Fibroblast of skin of abdomen (primary cell): Measurements from ENCODE around the gene WWP2.
"Not testable (repeated sequence)": the region's sequence is repeated elsewhere in the genome, so short reads cannot be mapped to it uniquely, and the experiment has no call there.

Experiments used
- DNase-seq: peaks from one replicate; pipeline ENCODE4 v3.0.0-alpha.2; 2013

WWP2 gene

GRCh38 chr16:69796285-69797118, 34.4 kb downstream of the WWP2 start:
- DNase-seq, result peak; percentile 62

GRCh38 chr16:69798466-69798865, 36.3 kb downstream of the WWP2 start:
- DNase-seq, result no peak

- peak; percentile 20 for DNase-seq
Measured at GRCh38 chr16:69799611-69800031, 37.5 kb downstream of the WWP2 start.

GRCh38 chr16:69804297-69804696, 42.2 kb downstream of the WWP2 start:
- peak; percentile 20 for DNase-seq

- not testable (repeated sequence) for DNase-seq
Measured at GRCh38 chr16:69806776-69807175, 44.6 kb downstream of the WWP2 start.

- DNase-seq, result no peak
Measured at GRCh38 chr16:69812688-69813014, 50.5 kb downstream of the WWP2 start.

DNA sequence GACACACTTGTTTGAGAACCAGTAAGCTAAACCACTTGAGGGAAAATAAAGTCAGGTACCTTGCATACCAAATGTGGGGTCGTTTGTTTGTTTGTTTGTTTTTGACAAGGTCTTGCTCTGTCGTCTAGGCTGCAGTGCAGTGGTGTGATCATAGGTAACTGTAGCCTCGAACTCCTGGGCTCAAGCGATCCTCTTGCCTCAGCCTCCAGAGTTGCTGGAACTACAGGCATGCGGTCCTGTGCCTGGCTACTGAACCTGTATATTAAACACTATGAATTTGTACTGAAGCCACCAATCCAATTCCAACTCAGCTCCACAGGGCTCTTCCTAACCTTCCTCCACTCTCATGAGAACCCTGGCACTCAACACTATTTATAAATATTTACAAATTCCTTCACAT, 51.9 kb downstream of the WWP2 start:
- no peak for DNase-seq

GRCh38 chr16:69814561-69814960, 52.4 kb downstream of the WWP2 start:
- DNase-seq, result no peak

DNA sequence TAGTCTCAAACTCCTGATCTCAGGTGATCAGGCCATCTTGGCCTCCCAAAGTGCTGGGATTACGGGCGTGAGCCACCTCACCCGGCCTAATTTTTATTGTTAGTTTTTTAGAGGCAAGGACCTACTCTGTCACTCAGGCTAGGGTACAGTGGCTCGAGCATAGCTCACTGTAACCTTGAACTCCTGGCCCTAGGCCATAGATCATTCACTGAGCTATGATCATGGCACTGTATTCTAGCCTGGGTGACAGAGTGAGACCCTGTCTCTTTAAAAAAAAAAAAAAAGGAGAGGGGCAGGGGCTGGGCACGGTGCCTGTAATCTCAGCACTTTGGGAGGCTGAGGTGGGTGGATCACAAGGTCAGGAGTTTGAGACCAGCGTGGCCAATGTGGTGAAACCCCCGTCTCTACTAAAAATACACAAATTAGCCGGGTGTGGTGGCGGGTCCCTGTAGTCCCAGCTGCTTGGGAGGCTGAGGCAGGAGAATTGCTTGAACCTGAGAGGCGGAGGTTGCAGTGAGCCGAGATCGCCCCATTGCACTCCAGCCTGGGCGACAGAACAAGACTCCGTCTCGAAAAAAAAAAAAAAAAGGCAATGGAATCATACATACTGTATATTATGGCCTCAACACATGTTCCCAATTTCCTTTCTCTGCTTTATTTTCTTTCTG, 53.2 kb downstream of the WWP2 start:
- DNase-seq, result not testable (repeated sequence)

- no peak for DNase-seq
Measured at GRCh38 chr16:69816996-69817395, 54.9 kb downstream of the WWP2 start.

DNA sequence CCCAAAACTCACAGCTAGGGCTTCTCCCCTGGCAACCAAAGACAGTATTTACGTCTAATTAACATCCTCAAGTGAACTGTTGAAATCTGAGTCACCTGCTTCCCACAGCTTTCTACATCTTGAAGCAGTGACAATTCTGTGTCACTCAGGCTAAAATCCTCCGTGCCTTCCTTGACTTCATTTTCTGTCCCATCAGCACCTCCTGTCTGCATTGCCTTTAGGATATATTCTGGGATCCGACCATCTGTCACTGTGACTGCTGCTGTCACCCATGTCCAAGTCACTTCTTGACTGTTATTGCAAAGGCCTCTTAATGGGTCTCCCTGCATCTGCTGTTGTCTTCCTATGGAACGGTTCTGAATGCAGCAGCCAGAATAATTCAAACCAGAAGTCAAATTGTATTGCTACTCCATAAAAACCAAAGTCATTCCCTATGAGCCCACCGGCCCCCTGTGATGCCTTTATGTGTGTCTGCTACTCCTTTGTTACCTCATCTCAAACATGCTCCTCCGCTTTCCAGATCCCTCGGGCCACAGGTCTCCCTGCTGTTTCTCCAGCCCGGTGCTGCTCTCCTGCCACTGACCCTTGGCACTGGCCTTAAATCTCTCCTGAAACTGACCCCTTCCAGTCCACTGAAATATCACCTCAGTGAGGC, 56.9 kb downstream of the WWP2 start:
- no peak for DNase-seq

DNA sequence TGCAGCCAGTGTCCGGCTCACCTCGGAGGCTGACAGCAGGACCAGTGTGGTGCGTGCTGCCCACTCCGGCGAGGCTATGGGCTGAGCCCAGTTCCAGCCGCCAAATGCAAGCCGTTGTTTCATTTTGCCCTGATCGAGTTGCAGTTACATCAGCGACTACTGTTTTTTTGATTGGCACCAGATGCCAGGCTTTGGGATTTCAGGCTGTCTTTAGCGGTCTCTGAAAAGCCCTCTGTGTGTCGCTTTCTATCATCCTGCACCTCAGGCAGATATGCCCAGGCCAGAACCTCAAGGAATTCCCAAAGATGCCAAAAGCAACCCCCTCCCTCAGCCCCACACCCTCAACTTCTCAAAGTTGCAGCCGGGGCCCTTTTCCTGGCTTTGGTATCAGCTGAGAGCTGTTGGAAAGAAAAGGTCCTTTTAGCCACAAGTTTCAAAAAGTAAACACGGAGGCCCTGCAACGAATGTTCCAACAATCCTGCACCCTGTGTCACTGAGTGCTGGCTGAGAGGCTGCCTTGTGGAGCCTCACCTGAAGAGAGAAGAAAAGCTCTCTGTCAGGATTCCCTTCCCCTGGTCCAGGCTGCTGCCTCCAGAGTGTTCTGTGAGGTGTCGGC, 58.9 kb downstream of the WWP2 start:
- peak; percentile 71 for DNase-seq

DNA sequence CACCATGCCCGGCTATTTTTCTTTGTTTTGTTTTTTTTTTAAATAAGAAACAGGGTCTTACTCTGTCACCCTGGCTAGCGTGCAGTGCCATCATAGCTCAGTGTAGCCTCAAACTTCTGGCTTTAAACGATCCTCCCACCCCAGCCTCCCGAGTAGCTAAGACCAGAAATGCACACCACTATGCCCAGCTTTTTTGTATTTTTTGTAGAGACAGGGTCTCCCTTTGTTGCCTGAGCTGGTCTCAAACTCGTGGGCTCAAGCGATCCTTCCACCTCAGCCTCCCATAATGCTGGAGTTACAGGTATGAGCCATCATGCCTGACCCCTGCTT, 59.7 kb downstream of the WWP2 start:
- DNase-seq, result no peak

DNA sequence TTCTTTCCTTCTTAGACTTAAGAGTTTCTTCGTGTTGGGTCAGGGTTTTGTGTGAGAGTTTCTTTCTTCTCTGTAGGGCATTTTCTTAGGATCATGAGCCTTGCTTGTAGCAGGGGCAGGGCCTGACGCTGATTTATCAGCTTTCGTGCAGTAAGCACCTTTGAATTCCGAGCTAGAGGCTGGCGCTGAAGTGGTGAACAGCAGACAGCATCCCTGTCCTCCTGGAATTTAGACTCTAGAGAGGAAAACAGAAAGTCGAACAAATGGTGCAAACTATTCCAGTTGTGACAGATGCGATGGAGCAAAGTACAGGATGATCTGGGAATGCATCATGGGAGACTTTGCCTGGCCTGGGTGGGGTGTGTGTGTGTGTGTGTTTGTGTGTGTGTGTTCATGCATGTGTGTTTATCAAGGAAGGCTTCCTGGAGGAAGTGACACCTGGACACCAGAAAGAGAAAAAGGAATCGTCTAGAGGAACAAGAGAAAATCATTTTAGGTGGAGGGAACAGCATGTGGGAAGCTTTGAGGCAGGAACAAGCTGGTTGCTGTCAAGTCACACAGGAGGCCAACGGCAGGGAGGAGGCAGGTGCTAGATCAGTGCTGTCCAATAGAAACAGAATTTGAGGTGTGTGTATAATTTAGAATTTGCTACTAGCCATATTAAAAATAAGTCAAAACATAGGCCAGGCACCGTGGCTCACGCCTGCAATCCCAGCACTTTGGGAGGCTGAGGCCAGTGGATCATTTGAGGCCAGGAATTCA, 60.2 kb downstream of the WWP2 start:
- no peak for DNase-seq

DNA sequence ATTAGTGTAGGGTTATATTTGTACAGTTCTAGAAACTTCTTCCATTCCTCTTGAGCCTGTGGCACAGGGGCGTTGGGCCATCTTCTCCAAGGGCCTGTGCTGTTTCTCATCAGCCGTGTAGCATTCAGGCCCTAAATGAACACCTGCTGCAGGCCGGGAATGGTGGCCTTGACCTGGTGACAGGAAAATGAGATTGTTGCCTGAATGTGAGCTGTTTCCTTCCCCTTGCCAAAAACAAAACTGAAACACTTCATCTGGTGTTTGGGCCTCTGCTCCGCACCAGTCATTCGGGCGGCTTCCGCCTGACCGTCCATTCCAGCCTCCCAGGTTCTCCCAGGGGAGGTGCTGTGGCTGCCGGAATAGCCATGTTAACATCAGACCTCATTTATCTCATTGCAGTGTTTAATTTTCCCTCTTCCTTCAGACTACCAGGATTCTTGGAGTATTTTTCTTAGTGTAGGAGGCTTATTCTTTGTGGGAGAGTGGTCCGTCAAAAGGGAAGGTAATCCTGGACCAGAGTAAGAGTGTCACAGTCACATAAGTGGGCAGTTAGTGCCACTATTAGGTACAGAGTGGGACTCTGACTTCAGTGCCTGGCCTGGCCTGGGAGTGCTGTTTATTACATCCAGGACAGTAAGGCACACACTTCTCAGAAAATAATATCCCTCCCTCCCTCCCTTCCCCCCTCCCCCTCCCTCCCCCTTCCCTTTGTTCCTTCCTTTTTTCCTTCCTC, 61.9 kb downstream of the WWP2 start:
- no peak for DNase-seq

- DNase-seq, result not testable (repeated sequence)
Measured at GRCh38 chr16:69824564-69825142, 62.5 kb downstream of the WWP2 start.

GRCh38 chr16:69827524-69827923, 65.4 kb downstream of the WWP2 start:
- DNase-seq, result no peak

GRCh38 chr16:69829338-69829737, 67.2 kb downstream of the WWP2 start:
- DNase-seq, result no peak

GRCh38 chr16:69830146-69830533, 68.0 kb downstream of the WWP2 start:
- no peak for DNase-seq

GRCh38 chr16:69830534-69831211, 68.5 kb downstream of the WWP2 start:
- no peak for DNase-seq
